Fibroblast of the aortic adventitia (primary cell): Measurements from ENCODE around the gene NLK. TPM values are rescaled to one million over a fixed set of nuclear protein-coding genes. Genes with fewer than 3 reads are reported as not detected.
A peak's percentile ranks its signal among the peaks of the same experiment; 100 is the strongest.

ENCODE experiments used
- DNase-seq: peaks from one replicate; pipeline ENCODE4 v3.0.0-alpha.2; 2010; ENCODE audit warnings: low read depth
- H3K4me3 ChIP-seq: 2 replicates; pipeline ENCODE4 v1.5.1; 2011; ENCODE audit warnings: low read depth, mild to moderate bottlenecking, control low read depth, low read length, moderate library complexity
- total RNA-seq: library from RNA; depleted of rRNA; stranded (reverse); fragments of >200 nt; gene quantifications from 2 replicates; pipeline ENCODE4 v1.2.3, GENCODE V29; 2012; ENCODE audit warnings: low replicate concordance
- TF ChIP-seq, protein P1 (sequence below): IDR thresholded peaks from 2 replicates; pipeline ENCODE4 v1.5.1; 2011; ENCODE audit warnings: mild to moderate bottlenecking, low read length, control low read depth, inconsistent platforms; ENCODE audit not compliant: insufficient read depth

The NLK gene
- total RNA-seq, 1 donor: 12.2 TPM

GRCh38 chr17:28221751-28222414, 179.4 kb downstream of the NLK start:
- no peak overlapping the region for H3K4me3 ChIP-seq
- DNase-seq: peak; percentile 14
- TF ChIP-seq, protein P1, sequence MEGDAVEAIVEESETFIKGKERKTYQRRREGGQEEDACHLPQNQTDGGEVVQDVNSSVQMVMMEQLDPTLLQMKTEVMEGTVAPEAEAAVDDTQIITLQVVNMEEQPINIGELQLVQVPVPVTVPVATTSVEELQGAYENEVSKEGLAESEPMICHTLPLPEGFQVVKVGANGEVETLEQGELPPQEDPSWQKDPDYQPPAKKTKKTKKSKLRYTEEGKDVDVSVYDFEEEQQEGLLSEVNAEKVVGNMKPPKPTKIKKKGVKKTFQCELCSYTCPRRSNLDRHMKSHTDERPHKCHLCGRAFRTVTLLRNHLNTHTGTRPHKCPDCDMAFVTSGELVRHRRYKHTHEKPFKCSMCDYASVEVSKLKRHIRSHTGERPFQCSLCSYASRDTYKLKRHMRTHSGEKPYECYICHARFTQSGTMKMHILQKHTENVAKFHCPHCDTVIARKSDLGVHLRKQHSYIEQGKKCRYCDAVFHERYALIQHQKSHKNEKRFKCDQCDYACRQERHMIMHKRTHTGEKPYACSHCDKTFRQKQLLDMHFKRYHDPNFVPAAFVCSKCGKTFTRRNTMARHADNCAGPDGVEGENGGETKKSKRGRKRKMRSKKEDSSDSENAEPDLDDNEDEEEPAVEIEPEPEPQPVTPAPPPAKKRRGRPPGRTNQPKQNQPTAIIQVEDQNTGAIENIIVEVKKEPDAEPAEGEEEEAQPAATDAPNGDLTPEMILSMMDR: no peak

- DNase-seq: no peak
- H3K4me3 ChIP-seq: no peak overlapping the region
- TF ChIP-seq, protein P1: no peak
Observed at GRCh38 chr17:28225271-28225670, 182.8 kb downstream of the NLK start.

- TF ChIP-seq, protein P1: no peak
- H3K4me3 ChIP-seq: no peak overlapping the region
- no peak for DNase-seq
Observed at GRCh38 chr17:28225867-28226266, 183.4 kb downstream of the NLK start.

DNA sequence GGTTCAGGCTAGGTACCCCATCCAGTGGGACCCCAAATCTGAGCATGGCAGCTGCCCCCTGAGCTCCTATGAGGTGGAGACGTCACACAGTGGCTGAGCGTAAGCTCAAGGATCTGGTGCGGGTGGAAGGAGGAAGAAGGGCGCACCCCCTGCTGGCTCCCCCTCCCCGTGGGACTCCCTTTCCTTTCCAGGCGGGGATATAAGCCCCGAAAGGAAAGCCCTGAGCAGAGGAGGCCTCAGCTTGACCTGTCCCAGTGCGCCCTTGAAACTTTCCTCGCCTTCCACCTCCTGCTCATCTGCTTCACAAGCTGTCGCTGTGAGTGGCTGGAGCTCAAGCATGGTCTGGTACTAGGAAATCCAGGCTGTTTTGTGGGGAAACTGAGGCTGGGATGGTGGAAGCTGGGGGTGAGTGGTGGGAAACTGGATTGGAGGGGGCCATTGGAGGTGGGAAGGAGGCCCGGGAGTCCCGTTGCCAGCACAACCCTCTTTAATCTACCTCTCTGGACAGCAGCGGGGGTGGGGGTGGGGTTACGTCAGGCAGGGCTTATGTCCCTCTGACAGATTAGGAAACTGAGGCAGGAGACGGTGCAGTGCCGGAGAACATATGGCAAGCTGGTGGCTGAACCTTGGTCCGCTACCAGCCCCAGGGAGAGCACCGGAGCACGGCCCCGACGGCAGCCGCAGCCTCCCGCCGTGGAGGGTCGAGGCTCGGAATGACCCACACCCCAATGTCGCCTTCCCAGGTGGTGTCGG, 184.3 kb downstream of the NLK start:
- H3K4me3 ChIP-seq: no peak overlapping the region

DNA sequence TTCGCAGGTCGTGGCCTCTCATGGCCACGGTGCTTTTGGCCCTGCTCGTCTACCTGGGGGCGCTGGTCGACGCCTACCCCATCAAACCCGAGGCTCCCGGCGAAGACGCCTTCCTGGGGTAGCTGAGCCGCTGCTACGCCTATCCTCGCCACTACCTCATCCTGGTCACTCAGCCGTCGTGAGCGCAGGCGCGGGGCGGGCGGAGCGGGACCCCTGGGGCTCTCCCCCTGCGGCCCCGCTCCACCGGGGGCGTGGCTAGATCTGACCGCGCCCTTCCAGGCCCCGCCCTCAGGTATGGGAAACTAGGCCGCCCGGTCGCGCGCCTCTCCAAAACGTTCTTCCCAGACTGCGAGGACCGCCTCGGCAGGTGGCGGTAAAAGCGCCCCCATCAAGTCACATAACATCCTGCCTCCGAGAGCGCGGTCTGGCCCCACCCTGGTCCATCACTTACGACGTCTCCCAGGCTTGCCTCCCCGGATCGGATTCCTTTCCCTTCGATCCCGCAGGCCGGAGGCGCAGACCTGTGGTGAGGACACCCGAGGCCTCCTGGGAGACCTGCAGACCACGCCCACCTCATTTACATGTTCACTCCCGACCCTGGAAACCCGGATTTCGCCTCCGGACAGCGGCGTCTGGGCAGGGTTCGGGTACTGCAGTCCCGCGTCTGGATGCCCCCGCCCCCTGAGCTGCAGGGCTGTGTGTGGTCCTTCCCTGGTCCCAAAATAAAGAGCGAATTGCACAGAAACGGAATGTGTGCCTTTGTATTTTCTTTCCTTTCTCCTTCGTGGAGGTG, 185.0 kb downstream of the NLK start:
- peak overlapping the region; percentile 48 for H3K4me3 ChIP-seq
- DNase-seq: no peak
- TF ChIP-seq, protein P1: no peak

More for the DNA sequence above, 184.3 kb downstream of the NLK start:
- TF ChIP-seq, protein P1: no peak
- DNase-seq: no peak

DNA sequence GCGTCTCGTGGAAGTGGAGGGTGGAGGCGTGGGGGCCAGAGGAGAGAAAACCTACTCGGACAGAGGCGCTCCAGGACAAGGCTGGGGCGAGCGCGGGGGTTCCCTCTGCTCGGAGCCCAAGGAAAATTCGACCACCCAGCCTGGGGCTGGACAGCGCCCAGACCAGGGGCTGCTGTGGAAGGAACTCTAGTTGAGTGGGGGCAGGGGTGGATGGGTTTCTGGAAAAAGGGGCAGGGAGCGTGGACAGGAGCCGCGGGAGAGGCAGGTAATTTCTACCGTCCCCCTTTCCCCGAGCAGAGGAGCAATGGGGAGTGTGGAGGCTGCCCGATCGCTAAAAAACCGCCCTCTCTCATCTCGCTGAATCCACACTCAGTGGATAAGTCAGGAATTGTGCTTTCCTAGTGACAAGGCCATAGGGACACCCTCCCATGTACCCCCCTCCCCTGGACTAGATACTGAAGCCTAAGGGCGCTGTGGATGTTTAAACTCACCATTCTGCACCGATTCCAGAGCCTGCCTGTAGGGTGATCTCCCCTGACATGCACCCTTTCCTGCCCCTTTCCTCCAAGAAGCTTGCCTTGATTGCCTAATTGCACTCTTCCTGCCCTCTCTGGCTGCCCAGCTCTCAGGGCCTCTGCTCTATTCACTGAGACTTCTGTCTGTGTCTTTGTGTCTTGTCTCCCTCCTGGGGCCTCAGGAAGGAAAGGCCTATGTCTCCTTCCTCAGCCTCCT, 185.8 kb downstream of the NLK start:
- peak overlapping the region; percentile 48 for H3K4me3 ChIP-seq
- no peak for DNase-seq
- TF ChIP-seq, protein P1: peak; percentile 32
